BE2C (cell line): ENCODE data around the gene SOX15.

ENCODE experiments used
- DNase-seq: peaks from one replicate; pipeline ENCODE4 v3.0.0-alpha.2; 2020
- H3K27me3 ChIP-seq: fragments of 250-450 bp; sonication (Bioruptor Pico); 2 replicates; pipeline ENCODE4 v1.5.1; 2020; ENCODE audit warnings: mild to moderate bottlenecking
- H3K36me3 ChIP-seq: fragments of 250-450 bp; sonication (Bioruptor Pico); 2 replicates; pipeline ENCODE4 v1.5.1; 2020; ENCODE audit warnings: mild to moderate bottlenecking
- H3K4me1 ChIP-seq: fragments of 250-450 bp; sonication (Bioruptor Pico); 2 replicates; pipeline ENCODE4 v1.5.1; 2020
- H3K4me3 ChIP-seq: 2 replicates; pipeline ENCODE4 v1.5.1; 2011; ENCODE audit warnings: low read depth, low read length
- H3K9me3 ChIP-seq: fragments of 250-450 bp; sonication (Bioruptor Pico); 2 replicates; pipeline ENCODE4 v1.5.1; 2020
- CTCF ChIP-seq: IDR thresholded peaks from 2 replicates; pipeline ENCODE4 v1.5.1; 2012; ENCODE audit warnings: mild to moderate bottlenecking, low read depth, low read length

The SOX15 gene

GRCh38 chr17:7575481-7575883, 14.4 kb downstream of the SOX15 start:
- peaks cover 62% of the 10 kb centered on the region for H3K36me3 ChIP-seq
- no peaks in the 10 kb centered on the region for H3K27me3 ChIP-seq
- TF ChIP-seq CTCF = no peak
- H3K4me1 ChIP-seq = peaks cover 15% of the 10 kb centered on the region
- peak overlapping the region; percentile 86; the same call in 1 of the 2 replicates for H3K4me3 ChIP-seq
- no peak for DNase-seq
- H3K9me3 ChIP-seq = no peaks in the 10 kb centered on the region

- no peaks in the 10 kb centered on the region for H3K27me3 ChIP-seq
- no peak for DNase-seq
- H3K4me3 ChIP-seq = peak overlapping the region; percentile 86
- peaks cover 60% of the 10 kb centered on the region for H3K36me3 ChIP-seq
- no peaks in the 10 kb centered on the region for H3K9me3 ChIP-seq
- TF ChIP-seq CTCF = no peak
- H3K4me1 ChIP-seq = peaks cover 12% of the 10 kb centered on the region
Observed at GRCh38 chr17:7574176-7574953, 15.5 kb downstream of the SOX15 start.

- no peaks in the 10 kb centered on the region for H3K27me3 ChIP-seq
- TF ChIP-seq CTCF = no peak
- peak; percentile 82 for DNase-seq
- peaks cover 55% of the 10 kb centered on the region for H3K36me3 ChIP-seq
- peak overlapping the region; percentile 86 for H3K4me3 ChIP-seq
- H3K9me3 ChIP-seq = no peaks in the 10 kb centered on the region
- H3K4me1 ChIP-seq = peaks cover 6% of the 10 kb centered on the region; the same call in 1 of the 2 replicates
Observed at GRCh38 chr17:7573324-7574080, 16.4 kb downstream of the SOX15 start.

- Histone ChIP-seq H3K4me1 (peaks cover 6% of the 10 kb centered on the region; the same call in 1 of the 2 replicates), H3K36me3 (peaks cover 48% of the 10 kb centered on the region)
Observed at GRCh38 chr17:7572588-7573323, 17.1 kb downstream of the SOX15 start.

GRCh38 chr17:7572338-7572587, 17.6 kb downstream of the SOX15 start:
- no peak for TF ChIP-seq CTCF
- peaks cover 44% of the 10 kb centered on the region for H3K36me3 ChIP-seq
- no peaks in the 10 kb centered on the region for H3K27me3 ChIP-seq
- peak overlapping the region; percentile 56 for H3K4me3 ChIP-seq
- H3K9me3 ChIP-seq = no peaks in the 10 kb centered on the region
- peaks cover 6% of the 10 kb centered on the region; the same call in 1 of the 2 replicates for H3K4me1 ChIP-seq
- no peak for DNase-seq

More at GRCh38 chr17:7572588-7573323, 17.1 kb downstream of the SOX15 start:
- peak; percentile 93 for DNase-seq
- TF ChIP-seq CTCF = no peak
- no peaks in the 10 kb centered on the region for H3K27me3 ChIP-seq
- no peaks in the 10 kb centered on the region for H3K9me3 ChIP-seq
- H3K4me3 ChIP-seq = peak overlapping the region; percentile 86
